Medulla oblongata (tissue), 1 donor: ENCODE measurements around the gene TMEM134.
"Not testable (repeated sequence)": the region's sequence is repeated elsewhere in the genome, so short reads cannot be mapped to it uniquely, and the experiment has no call there.

Experiments
- DNase-seq: peaks from one replicate; pipeline ENCODE4 v3.0.0-alpha.2; 2015; ENCODE audit errors: extremely low spot score

TMEM134 gene

GRCh38 chr11:67468759-67469507, at the start of gene TMEM134:
Gene TMEM134, minus strand, starts transcription at chr11:67469251. Its CDS starts 59 bp downstream, at chr11:67469192.
- peak; percentile 94 for DNase-seq

GRCh38 chr11:67517784-67518552, 48.9 kb upstream of the TMEM134 start:
- no peak for DNase-seq

- DNase-seq, result no peak
These were observed 47.8 kb upstream of the TMEM134 start for GRCh38 chr11:67516806-67517205.

GRCh38 chr11:67514116-67514515, 45.1 kb upstream of the TMEM134 start:
- no peak for DNase-seq

- not testable (repeated sequence) for DNase-seq
These were observed 42.5 kb upstream of the TMEM134 start for GRCh38 chr11:67511558-67511957.

- no peak for DNase-seq
These were observed 40.9 kb upstream of the TMEM134 start for GRCh38 chr11:67510023-67510345.

- peak; percentile 97 for DNase-seq
These were observed 39.6 kb upstream of the TMEM134 start for GRCh38 chr11:67508486-67509121.

GRCh38 chr11:67507864-67508485, 38.9 kb upstream of the TMEM134 start, which contains the start of gene CDK2AP2:
Gene CDK2AP2, minus strand, starts transcription at chr11:67508162. Its CDS starts 80 bp downstream, at chr11:67508082.
- peak; percentile 99 for DNase-seq

- DNase-seq, result peak; percentile 41
These were observed 38.3 kb upstream of the TMEM134 start for GRCh38 chr11:67507242-67507863.

GRCh38 chr11:67506426-67507051, 37.5 kb upstream of the TMEM134 start:
- peak; percentile 4 for DNase-seq

GRCh38 chr11:67505605-67506396, 36.8 kb upstream of the TMEM134 start:
- peak; percentile 92 for DNase-seq

GRCh38 chr11:67504950-67505581, 36.0 kb upstream of the TMEM134 start, which contains the start of gene PITPNM1:
Gene PITPNM1, minus strand, starts transcription at chr11:67505363. Its CDS starts 1,183 bp downstream, at chr11:67504180.
- DNase-seq, result peak; percentile 61

- DNase-seq, result no peak
These were observed 35.2 kb upstream of the TMEM134 start for GRCh38 chr11:67504005-67504949.

- DNase-seq, result no peak
These were observed 34.3 kb upstream of the TMEM134 start for GRCh38 chr11:67503119-67504004.

- no peak for DNase-seq
These were observed 33.4 kb upstream of the TMEM134 start for GRCh38 chr11:67502328-67502979.

- DNase-seq, result no peak
These were observed 32.8 kb upstream of the TMEM134 start for GRCh38 chr11:67501854-67502253.
